DMS 273 (cell line): ENCODE measurements around the gene SCN1B.

Source experiments
- DNase-seq: peaks from one replicate; lab custom pipeline; 2025; ENCODE audit not compliant: unreplicated experiment; lab: John Stamatoyannopoulos, UW

The SCN1B gene

DNA sequence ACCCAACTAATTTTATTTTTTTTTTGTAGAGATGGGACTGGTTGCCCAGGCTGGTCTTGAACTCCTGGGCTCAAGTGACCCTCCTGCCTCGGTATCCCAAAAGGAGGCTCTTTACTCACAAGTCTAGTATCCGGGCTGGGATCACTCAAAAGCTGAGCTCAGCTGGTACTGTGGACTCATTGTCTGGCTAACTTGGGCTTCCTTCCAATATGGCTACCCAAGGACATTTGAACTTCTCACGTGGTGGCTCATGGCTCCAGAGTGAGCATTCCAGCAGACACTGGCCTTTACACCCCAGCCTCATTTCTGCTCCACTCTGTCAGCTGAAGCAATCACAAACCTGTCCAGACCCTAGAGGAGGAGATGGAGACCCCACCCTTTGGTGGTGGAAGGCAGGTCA, 40.2 kb downstream of the SCN1B start:
- DNase-seq: no peak

DNA sequence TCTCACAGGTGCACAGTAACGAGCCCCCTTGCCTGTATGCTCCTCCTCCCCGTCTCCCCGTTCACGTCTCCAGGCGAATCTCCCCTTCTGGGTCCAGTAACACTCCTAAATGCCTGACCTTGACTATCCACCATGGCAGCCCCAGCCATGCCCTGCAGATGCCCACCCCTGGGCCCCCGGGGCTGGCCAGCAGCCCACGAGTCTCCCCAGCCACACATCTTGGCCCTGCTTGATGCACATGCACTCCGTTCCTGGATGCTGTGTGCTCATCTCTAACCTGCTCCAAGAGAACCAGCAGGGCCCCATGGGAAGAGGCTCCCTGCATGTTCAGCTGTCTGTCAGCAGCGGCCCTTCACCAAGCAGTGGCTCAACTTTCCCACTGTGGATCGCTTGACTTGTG, 43.2 kb downstream of the SCN1B start:
- DNase-seq: no peak

DNA sequence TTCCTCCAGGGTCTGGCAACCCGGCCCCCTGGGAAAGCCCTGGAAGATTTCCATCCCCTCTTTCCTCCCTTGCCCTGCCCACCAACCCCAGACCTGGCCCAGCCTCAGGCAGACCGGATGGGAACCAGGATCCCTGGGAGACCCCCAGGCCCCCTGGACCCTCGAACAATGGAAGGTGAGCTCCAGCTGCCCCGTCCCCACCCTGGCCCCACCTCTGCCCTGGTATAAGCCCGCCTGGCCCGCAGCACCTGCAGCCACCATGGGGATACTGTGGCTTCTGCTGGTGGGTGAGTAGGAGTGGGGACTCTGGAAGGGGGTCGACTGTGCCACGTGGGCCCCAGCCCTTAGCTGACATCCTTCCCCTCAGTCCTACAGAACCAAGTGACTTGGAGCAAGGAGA, 43.7 kb downstream of the SCN1B start:
- no peak for DNase-seq

DNA sequence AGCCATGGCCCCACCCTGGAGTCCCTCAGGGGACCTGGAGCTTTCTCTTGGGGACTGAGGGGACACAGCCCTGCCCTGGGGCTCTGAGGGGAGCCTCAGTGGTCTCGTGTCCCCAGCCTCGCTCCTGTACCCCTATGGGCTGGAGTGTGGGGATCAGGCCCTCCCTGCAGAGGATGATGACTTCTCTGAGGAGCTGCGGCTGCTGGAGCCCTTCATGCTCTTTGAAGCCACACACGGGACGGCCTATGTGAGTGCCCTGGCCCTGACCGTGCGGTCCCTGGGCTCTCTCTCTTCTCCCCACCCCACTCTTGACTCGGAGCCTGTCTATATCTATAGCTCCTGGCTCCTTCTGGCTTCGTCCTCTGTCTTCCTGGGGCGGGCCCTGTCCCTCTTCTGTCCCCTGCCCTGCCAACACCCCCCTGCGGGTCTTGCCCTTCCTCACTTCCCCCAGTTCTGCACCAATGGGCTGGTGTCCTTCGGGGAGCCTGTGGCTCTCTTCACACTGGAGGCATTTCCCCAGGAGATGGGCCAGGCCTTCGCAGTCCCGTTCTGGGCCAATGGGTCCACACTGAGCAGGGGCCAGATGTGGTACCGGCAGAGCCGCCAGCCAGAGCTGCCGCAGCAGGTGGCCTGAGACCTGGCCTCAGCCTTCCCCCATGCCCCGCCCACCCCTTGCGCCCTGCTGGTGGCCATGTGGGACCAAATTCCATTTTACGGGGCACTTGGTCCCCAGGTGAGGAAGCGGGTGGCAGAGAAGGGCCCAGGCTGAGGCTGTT, 44.3 kb downstream of the SCN1B start:
- no peak for DNase-seq

DNA sequence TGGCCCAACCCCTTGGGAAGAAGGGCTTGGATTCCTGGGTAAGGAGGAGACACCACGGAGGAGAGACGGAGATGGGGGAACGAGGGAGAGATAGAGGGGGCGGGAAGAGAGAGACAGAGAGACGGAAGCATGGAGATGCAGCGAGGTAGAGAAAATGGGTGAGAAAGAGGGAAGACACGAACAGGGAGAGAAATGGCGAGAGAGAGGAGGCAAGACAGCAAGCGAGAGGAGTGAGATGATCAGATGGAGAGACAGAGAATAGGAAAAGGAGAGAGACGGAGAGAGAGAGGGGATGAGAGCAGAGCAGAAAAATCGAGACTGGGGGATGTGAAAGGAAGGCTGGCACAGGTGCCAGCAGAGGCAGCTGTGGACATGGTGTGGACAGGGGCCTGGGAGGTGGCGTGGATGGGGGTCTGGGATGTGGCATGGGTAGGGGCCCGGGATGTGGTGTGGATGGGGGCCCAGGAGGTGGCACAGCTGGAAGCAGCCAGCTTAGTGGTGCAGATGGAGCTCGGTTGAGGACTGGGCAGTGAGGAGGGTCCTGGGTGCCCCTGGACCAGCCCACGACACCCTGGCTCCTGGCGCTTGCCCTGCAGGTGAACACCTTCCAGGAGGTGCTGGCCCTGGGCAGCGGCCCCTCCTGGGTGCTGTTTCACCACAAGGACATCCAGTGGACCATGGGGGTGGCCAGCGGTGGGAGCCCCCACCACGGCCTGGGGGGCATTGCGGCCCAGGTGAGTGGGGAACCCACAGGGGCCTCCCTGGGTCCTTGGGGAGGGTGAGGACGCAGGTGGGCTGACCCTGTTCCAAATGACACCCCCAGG, 45.1 kb downstream of the SCN1B start:
- DNase-seq: no peak

DNA sequence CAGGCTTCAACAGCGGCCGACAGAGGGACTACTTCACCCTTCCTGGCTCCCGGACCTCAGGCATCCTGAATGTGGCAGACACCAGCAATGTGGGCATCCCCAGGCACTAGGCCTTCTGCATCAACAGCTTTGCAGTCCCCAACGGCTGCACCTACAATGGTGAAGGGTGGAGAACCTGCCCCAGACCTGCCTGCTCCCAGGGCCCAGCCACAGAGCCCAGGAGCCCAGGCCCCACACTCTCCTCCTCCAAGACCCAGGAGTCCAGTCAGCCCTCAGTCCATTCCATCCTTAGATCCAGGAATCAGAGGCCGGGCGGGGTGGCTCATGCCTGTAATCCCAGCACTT, 45.7 kb downstream of the SCN1B start:
- no peak for DNase-seq

DNA sequence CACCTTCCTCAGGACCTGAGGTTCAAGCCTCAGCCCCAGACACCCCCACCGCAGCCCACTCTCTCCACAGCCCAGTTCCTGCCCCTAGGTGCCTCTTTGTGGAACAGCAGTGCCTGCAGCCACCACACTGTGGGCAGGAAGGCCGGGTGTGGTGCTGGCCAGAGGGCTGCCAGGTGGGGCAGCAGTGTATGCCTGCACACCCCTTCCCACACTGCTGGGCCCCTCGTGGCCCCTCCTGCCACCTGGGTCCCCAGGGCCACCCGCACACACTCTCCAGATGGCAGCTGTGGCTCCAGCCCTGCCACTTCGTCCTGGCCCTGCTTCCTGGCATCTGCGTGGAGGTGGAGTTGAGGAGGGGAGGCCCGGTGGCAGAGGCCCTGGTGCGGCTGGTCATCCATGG, 46.4 kb downstream of the SCN1B start:
- DNase-seq: peak; percentile 28

DNA sequence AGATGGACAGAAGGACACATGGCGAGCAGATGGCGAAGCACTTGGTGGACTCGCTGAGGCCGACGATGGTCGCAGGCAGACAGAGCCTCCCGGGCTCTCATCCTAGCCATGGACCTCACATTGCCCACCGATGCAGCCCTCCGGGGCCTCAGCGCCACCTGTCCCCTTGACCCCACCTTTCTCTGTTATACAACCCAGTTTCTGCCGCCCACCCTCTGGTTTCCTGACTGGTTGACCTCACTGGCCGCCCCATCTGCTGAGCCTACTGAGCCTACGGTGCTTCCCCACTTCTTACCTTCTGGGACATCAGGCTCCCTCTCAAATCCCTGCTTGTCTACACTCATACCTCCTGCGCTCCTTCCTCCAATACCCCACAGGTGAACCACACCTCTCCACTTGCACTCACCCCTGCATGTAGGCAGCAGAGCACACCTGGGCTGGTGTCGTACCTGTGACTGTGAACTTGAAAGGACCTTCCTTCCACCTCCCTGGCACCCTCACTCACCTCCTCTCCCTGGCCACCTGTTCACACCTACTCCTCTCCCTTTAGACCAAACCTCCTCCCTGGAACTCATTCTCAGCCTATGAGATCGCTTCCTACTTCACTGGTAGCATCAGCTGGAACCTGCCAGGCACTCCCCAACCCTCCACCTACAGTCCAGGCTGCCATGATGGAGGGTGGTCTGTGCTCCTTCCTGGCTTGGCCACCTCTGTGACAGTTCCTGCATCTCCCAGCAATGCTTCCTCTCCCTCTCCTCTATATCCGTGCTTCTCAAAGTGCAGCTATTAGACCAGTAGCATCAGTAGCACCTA, 47.3 kb downstream of the SCN1B start:
- DNase-seq: peak; percentile 26

DNA sequence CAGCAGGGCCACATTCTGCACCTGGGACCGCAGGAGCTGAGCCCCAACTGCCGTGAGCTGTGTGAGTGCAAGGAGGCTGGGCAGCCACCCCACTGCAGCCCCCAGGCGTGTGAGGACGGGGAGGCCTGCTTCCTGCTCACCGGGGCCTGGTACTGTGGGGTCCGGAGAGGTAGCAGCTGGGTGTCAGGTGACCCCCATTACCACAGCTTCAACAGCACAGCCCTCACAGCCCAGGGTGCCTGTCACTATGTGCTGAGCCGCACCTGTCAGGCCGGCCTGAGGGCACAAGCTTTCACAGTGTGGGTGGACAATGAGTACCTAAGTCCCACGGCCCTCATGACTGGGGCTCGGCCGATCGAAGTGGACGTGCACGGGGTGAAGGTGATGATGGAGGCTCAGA, 49.6 kb downstream of the SCN1B start:
- no peak for DNase-seq

DNA sequence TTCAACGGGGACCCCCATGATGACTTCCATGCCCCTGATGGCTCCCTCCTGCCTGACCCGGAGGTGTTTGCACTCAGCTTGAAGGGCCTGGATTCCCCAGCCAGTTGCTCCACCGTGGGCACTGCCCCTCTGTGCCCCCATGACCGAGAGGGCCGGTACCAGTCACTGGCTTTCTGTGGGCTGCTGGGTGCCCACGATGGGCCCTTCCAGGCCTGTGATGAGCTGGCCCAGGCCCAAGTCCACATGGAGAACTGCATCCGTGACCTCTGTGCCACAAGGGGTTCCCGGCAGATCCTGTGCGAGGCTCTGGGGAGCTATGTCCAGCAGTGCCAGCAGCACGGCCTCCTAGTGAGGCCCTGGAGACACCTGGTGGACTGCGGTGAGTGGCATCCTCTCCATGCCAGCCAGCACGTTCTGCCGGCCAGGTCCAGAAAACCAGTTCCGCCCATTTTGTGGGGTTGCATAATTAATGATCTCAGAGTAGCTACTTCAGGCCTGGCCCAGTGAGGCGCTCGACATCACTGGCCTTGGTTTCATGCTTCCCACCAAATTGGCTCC, 50.4 kb downstream of the SCN1B start:
- DNase-seq: no peak

DNA sequence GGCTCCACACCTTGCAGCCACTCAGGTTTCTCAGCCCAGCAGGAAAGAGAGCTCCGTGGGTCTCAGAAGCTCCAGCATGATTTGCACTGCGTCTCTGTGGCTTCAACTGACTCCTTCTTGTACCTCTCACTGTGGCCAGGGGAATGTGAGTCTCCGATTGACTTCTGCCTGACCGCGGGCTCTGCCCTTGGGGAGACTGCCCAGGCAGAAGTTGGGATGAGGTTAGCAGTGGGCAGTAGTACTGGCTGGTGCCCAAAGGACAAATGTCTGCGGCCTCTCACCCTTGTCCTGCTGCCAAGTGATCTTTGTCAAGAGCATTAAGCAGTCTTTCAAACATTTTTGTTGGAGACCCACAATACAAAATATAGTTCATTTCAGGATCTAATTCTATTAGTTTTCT, 50.9 kb downstream of the SCN1B start:
- no peak for DNase-seq

DNA sequence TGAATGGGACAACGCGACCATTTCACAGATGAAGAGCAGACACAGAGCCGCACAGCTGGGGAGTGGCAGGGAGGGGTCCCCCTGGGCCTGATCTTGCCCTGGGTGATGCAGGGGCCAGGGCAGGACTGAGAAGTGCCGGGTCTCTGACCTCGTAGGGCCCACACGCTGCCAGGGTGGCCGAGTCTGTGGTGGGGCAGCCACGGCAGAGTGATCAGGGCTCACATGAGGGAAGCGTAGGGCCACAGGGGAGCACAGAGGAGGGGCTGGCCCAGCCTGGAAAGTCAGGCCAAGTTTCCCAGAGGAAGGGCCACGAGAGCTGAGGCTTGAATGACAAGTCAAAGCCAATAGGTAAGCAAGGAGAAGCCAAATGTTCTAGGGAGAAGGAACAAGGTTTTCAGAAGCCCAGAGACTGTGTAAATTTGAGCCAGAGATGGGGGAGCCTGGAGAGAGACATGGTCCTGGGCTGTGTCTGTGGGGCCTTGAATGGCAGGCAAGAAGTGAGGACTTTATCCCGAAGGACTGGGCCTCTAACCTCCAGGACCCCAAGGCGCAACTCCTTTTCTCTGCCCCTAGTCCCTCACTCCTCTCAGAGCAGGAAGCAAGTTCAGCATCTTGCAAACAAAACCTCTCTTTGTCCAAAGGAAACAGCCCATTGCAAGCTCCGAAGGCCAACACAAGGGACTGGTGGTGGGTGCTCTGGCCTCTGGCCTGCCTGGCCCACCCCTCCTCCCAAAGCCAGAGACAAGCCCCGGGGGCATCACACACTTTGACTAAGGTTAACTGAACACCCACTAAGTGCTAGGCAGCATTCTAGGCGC, 53.6 kb downstream of the SCN1B start:
- DNase-seq: no peak

DNA sequence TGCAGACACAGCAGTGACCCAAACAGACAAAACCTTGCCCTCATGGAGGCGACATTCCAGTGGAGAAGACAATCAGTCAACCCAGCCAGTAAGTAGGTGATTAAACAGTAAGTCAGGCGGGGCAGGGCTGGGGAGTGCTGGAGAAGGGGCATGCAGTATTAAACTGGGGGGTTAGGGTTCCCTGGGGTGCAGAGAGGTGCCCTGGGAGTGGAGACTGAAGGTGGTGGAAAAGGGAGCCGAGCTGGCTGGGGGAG, 54.2 kb downstream of the SCN1B start:
- no peak for DNase-seq

DNA sequence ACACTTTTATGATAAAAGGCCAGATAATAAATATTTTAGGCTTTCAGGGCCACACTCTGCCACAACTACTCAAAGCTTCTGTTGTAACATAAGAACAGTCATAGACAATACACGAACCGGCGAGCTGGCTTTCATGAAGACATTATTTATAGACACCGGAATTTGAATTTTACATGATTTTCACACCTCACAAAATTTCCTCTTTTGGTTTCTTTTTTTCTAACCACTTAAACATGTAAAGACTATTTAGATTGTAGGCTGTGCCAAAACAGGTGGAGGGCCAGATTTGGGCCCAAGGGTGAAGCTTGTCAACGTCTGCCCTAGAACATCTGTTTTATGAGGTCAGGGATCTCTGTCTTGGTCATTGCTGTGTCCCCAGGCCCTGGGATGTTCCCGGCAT, 55.7 kb downstream of the SCN1B start:
- DNase-seq: no peak

DNA sequence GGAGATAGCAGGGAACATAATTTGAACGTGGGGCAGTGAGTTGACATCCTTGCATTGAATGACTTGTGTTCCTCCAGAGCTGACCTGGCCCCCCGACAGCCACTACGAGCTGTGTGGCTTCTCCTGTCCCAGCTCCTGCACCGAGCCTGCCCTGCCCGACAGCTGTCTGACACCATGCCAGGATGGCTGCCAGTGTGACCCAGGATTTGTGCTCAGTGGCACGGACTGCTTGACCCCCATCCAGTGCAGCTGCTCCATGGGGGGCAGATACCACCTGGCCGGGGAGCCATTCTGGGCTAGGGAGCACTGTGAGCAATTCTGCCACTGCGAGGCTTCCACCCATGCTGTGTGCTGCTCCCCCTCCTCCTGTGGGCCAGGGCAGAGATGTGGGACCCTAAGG, 56.2 kb downstream of the SCN1B start:
- DNase-seq: peak; percentile 17

DNA sequence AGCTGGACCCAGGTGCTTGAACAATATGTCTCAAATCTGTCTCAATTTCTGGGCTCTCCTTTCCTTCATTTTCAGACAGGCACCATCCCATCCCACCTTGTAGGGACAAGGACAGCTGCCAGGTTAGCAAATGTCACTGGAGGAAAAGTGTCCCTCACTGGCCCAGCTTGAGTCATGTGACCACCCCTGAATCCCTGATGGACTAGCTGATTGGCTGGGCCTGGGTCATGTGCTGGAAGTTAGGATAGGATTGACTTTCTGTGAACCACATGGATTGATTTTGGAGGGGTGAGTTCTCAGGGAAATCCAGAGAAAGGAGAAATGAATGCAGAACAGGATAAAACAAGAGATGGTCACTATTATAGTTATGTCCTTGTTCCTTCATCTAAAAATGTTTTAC, 57.1 kb downstream of the SCN1B start:
- no peak for DNase-seq

DNA sequence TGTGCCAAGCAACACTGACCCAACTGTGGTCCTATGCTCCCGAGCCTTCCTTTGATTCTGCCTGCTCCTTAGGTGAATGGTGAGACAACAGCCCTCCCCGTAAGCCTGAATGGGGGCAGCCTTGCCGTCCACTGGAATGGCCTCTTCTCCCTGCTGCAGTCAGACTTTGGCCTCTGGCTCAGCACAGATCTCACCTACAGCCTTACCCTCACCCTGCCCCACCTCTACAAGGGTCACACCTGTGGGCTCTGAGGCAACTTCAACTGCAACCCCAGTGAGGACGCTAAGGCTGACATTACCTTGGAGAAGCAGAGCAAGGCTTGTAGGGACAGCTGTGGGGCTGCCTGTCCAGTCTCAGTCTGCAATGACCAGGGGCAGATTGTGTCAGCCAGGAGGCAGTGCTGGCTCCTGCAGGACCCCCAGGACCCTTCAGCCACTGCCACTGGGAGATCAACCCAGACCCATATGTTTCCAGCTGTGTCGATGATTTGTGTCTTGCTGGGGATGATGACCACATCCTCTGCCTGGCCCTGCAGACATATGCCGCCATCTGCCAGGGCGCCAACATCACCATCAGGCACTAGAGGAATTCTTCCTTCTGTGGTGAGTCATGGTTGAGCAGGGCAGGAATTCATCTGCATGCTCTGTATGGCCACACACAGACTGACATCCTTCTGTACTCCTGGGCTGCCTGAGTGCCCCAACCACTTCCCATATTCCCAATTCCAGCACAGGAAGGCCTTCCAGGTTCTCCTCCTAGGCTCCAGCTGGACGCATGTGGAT, 58.1 kb downstream of the SCN1B start:
- DNase-seq: peak; percentile 91

DNA sequence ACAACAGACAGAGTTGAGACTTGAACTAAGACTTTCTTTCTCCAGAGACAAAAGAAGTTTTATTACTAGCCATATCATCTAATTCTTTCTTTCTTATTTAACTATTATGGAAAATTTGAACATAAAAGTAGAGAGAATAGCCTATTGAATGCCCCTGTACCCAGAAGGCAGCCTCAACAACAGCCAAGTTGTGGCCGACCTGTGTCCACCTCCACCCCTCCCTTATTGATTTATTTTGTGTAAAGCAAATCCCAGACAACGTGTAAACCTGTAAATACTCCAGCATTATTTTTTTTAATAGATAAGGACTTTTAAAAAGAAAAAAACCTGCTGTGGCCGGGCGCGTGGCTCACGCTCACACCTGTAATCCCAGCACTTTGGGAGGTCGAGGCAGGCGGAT, 59.3 kb downstream of the SCN1B start:
- DNase-seq: no peak
